Fibroblast of skin of abdomen (primary cell): ENCODE data around the gene STRN3.
"Not testable (repeated sequence)": the region's sequence is repeated elsewhere in the genome, so short reads cannot be mapped to it uniquely, and the experiment has no call there.

Experiments used
- DNase-seq: peaks from one replicate; pipeline ENCODE4 v3.0.0-alpha.2; 2013

STRN3 gene

DNA sequence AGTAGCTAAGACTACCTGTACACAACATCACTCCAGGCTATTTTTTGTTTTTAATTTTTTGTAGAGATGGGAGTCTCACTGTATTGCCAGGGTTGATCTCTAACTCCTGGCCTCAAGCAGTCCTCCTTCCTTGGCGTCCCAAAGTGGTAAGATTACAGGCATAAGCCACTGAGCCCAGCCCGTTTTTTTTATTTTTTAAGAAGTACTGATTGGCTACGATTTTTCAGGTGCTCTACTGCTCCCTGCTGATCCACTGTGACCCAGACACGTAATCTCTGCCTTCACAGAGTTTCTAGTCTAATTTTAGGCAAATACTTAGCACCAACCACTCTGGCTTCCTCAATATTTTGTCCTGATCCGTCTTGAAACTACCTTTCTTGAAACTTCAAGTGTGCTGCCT lies 4.3 kb upstream of the STRN3 start:
- DNase-seq: no peak

DNA sequence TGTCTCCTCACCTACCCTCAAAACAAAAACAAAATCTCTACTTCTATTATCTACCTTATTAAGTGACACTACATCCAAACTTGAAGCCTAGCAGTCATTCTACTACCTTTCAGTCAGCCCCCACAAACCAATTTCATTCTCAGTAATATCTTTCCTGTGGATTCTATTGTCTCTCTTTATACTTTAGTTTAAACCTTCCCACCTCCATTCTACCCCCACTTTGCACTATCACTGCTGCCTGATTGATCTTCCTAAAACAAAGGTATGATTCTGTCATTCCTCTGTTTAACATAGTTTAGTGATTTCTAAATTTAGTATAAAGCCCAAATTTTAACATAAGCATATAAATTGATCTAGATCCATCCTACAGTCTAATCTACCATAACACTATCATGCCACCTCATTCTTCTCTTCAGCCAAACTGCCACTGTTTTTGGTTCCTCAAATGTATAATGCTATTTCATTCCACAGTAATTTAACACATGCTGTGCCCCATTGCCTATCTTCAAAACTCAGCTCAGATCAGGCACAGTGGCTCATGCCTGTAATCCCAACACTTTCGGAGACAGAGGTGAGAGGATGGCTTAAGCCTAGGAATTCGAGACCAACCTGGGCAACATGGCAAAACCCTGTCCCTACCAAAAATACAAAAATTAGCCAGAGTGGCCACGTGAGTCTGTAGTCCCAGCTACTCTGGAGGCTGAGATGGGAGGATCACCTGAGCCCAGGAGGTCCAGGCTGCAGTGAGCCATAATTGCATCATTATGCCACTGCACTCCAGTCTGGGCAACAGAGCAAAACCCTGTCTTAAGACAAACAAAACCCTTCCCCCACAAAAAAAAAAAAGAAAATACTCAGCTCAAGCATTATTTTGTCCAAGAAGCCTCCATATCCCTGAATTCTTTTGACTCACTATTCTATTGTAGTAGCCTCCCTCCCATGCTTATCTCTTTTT lies 3.1 kb upstream of the STRN3 start:
- no peak for DNase-seq

DNA sequence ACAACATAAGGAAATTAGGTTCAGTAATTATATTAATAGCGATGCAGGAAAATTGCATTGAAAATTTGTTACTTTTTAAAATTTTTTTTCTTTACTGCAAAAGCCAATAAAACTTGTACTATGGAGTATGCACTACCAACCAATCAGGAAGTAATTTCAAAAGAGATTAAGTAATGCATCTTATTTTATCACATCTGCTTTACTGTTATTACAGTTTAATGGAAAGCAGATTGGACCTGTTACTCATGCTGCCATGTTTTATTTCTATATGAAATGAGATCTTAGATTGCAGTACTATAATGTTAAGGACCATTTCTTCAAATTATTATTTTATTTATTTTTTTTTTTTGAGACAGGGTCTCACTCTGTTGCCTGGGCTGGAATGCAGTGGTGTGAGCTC lies 1.7 kb upstream of the STRN3 start:
- peak; percentile 35 for DNase-seq

DNA sequence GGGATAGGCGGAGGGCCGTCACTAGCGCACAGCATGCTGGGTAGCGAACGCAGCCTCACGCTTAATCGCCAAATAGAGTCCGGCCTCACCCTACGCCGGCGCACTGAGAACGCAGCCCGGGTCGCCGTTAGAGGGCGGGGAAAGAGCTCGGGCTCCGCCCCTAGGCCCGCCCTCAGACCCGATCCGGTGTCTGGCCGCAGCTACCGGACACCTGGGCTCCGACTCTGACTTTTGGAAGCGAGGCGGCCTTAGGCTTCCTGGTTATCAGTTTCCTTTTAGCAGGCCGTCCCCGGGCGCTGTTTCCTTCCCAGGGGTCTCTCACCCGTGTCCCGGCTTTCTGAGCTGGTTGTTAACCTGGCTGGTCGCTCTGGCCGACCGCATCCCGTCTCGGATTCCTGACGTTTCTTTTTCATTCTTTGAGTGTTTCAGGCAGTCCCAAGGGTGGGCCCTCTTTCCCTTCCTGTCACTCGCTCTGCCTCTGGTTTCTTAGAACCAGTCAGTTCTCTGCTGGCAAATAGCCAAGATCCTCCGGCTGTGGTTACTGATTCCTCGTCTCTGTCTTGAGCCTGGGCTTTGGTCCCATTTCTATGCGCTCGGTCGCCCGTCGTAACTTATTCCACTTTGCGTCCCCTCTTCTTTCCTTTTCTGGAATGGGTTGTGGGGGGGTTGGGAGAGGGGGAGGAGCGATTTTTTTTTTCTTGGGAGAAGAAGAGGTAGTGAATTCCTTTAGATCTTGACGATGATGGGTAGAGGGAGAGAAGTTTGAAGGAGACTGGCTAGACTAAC lies 464 bp upstream of the STRN3 start:
- peak; percentile 98 for DNase-seq

DNA sequence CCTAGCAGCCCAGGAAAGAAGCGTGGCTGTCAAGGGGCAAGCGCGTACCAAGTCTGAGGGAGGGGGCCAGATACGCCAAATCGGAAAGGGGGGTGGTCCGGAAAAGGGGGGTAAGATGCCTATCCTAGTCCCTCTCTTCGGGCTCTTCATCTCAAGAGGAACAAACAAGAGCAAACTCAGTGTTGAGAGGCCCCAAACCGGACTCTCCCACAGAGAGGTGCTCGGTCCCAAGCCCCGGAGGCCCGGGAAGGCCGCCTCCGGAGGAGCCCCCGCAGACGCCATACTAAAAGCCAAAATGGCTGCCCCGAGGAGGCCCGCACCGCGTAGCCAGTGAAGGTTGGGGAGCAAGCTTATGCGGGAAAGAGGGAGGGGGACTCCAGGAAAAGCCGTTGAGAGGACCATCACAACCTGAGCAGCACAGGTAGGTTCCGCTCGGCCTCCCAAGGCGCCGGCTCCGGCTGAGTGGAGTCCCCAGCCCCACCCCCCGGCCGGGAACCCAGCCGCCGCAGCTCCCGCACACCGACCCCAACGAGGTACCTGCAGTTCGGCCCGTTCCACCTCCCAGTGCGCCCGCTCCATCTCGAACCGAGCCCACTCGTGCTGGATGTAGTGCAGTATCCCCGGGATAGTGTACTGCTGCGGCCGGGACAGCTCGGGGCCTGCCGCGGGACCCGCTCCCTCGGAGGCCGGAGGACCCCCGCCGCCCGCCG lies 657 bp downstream of the STRN3 start, which contains the start of gene AP4S1:
Gene AP4S1 (plus strand): TSS at position 283 of the 710 bp plus-strand sequence. CDS start 40,548 bp downstream, outside the sequence.
- DNase-seq: peak; percentile 14

DNA sequence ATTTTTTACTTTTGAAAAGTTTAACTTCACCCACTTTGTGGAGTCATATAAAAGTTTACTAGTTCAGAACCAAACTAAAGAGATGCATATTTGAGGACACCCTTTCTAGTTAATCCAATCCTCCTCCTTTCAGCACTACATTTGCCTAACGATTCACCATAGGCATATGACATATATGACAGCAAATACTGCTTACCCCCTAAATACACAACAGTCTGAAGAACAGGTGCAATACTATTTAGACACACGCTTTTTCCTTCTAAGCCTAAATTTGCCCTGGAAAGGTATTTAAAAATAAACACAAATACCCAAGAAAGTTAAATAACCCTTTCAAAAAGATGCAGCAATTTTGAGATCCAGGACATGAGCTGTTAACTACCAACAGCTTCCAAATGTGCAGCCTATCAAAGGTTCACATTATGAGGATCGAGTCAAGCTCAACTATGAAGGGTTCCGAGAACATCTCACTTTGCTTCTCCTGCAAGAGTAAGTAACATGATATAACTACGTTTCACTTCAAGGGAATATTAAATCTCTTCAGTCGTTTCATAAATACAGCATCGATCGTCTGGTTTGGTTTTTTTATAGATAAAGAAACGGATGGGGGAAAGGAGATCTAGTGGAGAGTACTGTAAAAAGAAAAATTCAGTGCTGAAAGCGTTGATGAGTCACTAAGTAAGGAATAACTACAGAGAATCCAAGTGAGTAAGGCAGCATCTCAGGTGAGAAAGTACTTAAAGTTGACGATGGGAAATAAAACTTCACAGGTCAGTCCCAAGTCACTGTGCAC lies 1.4 kb downstream of the STRN3 start:
- no peak for DNase-seq

DNA sequence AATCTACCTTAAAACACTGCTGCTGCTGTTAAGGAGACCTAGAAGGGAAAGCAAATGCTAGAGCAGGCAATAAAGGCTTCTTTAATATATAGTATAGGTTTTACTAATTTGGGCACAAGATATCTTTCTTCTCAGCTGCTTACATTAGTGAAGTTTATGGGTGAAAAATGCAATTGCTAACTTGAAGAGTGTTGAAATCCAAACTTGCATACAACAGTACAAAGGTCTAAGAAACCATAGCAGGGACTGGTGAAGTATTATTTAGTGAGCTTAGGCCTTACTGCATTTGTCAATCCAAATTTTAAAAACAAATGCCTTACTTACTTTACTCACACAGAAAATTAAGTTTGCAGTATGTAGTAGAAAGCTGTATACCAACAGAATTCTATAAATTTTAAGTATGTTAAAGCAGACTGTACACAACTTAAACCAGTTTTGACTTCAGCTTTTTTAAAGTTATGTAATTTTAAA lies 2.1 kb downstream of the STRN3 start:
- no peak for DNase-seq

DNA sequence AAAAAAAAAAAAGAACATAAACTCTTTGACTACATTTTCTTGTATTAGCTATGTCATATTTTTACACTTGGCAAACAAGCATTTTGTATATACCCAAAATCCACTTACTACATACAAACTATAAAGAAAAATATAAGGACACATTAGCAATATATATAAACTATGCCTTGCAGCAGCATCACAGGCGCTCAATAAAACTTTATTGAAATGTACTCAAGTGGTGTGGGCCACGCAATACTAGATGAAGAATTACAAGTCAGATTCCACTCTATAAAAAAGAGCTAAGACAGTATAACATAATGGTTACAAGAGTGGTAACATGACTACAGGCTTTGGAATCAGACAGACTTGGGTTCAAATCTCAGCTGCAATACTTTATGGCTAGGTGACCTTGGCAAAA lies 3.8 kb downstream of the STRN3 start:
- no peak for DNase-seq

DNA sequence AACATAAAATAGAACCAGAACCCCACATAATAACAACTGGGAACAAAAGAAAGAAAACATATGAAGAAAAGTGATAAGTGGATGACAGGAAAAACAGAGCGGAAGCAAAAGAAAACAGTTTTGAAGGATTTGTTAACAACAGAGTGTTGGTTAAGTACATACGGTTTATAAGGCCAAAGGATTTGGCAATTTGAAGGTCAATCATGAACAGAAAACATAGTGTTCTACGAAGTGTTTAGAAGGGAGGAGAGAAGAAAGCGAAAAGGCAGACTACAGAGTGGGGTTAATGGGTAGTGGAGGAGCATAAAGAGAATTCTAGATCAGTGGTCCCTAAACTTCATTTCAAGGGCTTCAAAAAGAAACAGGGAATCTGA lies 4.6 kb downstream of the STRN3 start:
- no peak for DNase-seq

DNA sequence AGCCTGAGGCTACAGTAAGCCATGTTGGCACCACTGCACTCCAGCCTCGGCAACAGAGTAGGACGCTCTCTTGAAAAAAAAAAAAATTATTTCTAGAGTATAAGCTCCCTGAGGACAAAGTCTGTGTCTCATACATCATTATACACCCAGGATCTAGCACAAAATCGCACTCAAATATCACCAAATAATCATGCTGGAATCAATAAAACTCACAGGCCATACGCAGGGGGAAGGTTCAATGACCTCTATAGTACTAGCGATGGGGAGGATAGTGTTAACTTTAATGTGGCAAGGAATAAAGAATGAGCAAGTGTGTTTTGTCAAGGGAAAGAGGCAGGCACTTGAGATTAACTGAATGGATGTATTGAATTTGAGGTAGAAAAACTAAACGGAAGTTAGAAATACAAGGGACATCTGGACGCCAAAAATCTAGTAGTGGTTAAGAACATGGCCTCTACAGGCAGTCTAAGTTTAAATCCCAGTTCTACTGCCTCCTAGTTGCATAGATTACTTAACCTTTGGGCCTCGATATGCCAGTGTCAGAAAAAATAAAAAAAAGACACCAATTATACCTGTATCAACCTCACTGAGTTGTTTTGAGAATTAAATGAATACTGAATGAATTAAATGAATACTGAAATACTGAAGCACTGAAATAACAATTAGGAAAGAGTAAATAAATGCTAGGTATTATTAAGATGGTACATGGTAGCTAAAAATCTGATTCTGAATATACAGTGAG lies 5.2 kb downstream of the STRN3 start:
- DNase-seq: no peak

DNA sequence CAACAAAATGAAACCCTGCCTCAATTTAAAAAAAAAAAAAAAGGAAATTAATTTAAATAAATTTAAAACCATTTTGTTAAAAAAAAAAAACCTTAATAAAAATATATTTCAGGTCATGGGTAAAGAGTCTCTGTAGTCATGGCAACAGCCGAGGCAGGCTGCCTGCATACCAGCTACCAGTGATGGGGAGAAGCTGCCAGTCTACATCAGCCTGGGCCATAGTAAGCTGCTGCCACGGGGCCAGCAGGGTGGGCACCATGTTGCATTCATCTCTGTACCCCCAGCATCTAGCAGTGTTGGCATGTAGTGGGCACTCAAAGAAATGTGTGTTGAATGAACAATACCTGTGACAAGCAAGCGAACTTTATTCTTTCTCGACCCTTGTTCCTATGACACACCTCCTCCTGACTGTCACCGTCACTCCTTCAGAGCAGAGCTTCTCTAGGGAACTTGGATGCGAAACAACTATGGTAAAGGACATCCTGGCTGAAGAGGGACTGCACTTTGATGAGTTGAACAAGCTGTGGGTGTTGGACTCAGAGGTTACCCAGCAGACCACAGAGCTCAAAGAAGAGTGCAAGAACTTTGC lies 8.0 kb downstream of the STRN3 start:
- DNase-seq: no peak

DNA sequence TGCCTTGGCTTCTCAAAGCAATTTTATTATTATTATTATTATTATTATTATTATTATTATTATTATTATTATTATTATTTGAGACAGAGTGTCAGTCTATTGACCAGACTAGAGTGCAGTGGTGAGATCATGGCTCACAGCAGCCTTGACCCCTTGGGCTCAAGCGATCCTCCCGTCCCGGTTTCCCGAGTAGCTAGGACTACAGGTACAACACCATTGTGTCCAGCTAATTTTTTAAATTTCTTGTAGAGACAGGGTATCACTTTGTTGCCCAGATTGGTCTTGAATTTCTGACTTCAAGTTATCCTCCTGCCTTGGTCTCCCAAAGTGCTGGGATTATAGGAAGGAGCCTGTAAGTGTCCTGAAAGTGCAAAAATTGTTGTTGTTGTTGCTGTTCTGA lies 12.3 kb downstream of the STRN3 start:
- no peak for DNase-seq

DNA sequence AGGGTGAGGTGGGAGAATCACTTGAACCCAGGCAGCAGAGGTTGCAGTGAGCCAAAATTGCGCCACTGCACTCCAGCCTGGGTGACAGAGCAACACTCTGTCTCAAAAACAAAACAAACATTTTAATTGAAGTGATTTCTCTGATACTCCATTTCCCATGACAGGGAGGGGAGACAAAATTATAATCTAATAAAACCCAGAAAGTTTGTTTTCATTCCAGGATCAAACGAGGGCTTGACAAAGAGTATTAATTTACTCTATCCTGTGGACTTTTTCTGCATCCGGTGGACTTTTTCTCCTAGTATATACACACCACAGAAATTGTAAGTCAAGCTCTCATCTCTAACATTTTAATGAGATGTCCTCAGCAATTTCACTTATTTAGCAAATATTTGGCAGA lies 15.2 kb downstream of the STRN3 start:
- DNase-seq: no peak

DNA sequence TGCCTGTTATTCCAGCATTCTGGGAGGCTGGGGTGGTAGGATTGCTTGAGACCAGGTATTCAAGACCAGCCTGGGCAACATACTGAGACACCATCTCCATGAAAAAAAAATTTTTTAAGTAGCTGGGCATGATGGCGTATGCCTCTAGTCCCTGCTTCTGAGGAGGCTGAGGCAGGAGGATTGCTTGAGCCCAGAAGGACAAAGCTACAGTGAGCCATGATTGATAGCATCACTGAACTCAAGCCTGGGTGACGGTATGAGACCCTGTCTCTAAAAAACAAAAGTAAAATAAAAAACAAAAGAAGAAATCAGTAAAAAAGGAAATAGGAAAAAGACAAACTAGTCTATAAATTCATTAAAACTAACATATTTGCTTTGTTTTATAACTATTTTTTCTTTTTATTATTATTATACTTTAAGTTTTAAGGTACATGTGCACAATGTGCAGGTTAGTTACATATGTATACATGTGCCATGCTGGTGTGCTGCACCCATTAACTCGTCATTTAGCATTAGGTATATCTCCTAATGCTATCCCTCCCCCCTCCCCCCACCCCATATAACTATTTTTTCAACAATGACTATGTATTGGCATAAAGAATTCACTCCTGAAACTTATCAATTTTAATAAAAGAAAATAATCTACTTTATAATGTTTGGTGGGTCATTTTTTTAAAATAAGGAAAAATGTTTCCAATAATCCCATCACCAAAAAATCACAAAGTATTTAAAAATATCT lies 16.2 kb downstream of the STRN3 start:
- DNase-seq: no peak

DNA sequence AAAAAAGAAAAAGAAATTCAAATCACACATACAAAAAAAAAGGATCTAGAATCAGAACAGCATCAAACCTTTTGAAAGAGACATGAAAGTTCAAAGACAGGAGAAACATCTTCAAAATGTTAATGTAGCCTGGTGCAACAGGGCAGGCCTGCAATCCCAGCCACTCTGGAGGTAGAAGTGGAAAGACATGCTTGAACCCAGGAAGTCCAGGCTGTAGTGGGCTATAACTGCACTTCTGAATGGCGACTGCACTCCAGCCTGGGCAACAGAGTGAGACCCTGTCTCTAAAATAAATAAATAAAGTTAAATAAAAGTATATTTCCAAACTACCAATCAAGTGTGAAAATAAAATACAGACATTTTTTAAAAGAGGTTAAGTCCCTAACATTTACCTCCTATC lies 19.5 kb downstream of the STRN3 start:
- DNase-seq: no peak

DNA sequence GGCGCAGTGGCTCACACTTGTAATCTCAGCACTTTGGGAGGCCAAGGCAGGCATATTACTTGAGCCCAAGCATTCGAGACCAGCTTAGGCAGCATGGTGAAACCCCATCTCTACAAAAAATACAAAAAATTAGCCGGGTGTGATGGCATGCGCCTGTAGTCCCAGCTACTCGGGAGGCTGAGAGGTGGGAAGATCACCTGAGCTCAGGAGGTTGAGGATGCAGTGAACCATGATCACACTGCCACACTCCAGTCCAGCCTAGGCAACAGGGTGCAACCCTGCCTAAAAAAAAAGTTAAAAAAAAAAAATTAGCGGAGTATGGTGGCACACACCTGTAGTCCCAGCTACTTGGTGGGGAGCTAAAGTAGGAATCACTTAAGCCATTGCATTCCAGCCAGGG lies 22.2 kb downstream of the STRN3 start:
- DNase-seq: not testable (repeated sequence)

DNA sequence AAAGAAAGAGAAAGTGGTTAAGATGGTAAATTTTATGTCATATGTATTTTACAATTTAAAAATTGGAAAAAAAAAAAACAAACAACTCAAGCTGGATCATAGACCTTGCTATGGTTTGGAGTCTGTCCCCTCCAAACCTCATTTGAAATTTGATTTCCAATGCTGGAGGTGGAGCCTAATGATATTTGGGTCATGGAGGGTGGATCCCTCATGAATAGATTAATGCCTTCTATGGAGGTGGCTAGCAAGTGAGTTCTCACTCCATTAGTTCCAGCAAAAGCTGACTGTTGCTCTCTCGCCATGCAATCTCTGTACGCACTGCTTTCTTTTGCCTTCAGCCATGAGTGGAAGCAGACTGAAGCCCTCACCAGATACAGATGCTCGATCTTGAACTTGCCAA lies 22.9 kb downstream of the STRN3 start:
- no peak for DNase-seq

DNA sequence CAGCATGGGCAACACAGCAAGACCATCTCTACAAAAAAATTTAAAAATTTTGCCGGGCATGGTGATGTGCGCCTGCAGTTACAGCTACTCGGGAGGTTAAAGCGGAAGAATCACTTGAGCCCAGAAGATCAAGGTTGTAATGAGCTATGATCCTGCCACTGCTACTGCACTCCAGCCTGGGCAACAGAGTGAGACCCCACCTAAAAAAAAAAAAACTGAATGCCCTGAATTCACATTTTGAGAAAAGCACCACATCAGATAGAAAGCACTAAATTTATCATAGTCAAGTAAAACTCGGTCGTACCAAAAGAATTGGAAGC lies 24.9 kb downstream of the STRN3 start:
- DNase-seq: no peak

DNA sequence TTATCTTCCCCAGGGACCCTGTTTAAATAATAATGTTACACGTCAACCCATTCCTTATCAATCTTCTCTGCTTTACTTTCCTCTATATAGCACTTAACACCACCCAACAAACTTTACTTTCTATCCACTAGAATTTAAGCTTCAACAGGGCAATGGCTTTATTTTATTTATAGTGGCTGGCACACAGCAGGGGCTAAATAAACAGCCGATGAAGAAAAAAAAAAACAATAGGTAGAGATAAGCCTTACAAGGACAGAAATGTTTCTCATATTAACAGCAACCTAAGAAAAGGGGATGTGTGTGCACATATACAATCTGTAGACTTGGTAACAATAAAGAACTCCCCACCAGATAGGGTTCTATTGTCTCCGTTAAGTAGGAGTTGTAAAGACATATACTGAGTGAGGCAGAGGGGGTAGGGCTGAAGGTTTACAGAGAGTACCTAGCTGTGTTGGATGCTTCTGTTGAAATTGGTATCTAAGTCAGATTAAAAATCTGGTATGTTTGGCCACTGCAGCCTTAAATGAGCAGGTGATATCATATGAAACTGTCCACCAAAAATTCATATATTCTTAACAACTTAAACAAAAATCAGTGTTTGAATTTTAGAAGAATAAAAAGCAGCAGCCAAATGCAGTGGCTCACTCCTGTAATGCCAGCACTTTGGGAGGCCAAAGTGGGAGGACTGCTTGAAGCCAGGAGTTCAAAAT lies 25.4 kb downstream of the STRN3 start:
- no peak for DNase-seq
